Endometrial microvascular endothelial cells (primary cell): ENCODE data around the gene ENPP6. TPM values are rescaled to one million over a fixed set of nuclear protein-coding genes. Genes with fewer than 3 reads are reported as not detected.

Experiments
- in situ Hi-C: cut with HindIII; loops from 2 replicates; pipeline ENCODE4 v1.10.0; 2017; ENCODE audit warnings: low sequenced_read_pairs, low pct_unique_long_range_greater_than_20kb; ENCODE audit errors: inconsistent ontology term
- total RNA-seq: library from RNA; depleted of rRNA; stranded (reverse); fragments of >200 nt; gene quantifications from one replicate; pipeline ENCODE4 v1.2.3, GENCODE V29; 2015; ENCODE audit errors: inconsistent ontology term

The ENPP6 gene
- total RNA-seq, result not detected

GRCh38 chr4:184217634-184218033, at the start of gene ENPP6:
Gene ENPP6 (minus strand): TSS chr4:184217873. CDS start chr4:184217819, 54 bp downstream.
- in situ Hi-C loops, result no loop called here

- in situ Hi-C loops, result loop anchor here (25.0 kb wide), 1 partner anchor 370 kb away; the partner anchor contains the start of genes CASP3 and PRIMPOL
Measured at GRCh38 chr4:184267206-184267608, 49.5 kb upstream of the ENPP6 start.

GRCh38 chr4:184265546-184266351, 48.1 kb upstream of the ENPP6 start:
- in situ Hi-C loops, result loop anchor here (25.0 kb wide), 1 partner anchor 372 kb away; the partner anchor contains the start of genes CASP3 and PRIMPOL

GRCh38 chr4:184263910-184264732, 46.4 kb upstream of the ENPP6 start:
- in situ Hi-C loops, result loop anchor here (25.0 kb wide), 1 partner anchor 373 kb away; the partner anchor contains the start of genes CASP3 and PRIMPOL

GRCh38 chr4:184263461-184263860, 45.8 kb upstream of the ENPP6 start:
- in situ Hi-C loops, result loop anchor here (25.0 kb wide), 1 partner anchor 374 kb away; the partner anchor contains the start of genes CASP3 and PRIMPOL

- in situ Hi-C loops, result loop anchor here (25.0 kb wide), 1 partner anchor 374 kb away; the partner anchor contains the start of genes CASP3 and PRIMPOL
Measured at GRCh38 chr4:184262901-184263300, 45.2 kb upstream of the ENPP6 start.

- in situ Hi-C loops, result loop anchor here (25.0 kb wide), 1 partner anchor 376 kb away; the partner anchor contains the start of genes CASP3 and PRIMPOL
Measured at GRCh38 chr4:184261246-184261645, 43.6 kb upstream of the ENPP6 start.

- in situ Hi-C loops, result loop anchor here (25.0 kb wide), 1 partner anchor 377 kb away; the partner anchor contains the start of genes CASP3 and PRIMPOL
Measured at GRCh38 chr4:184259866-184260265, 42.2 kb upstream of the ENPP6 start.

GRCh38 chr4:184259081-184259480, 41.4 kb upstream of the ENPP6 start:
- in situ Hi-C loops, result loop anchor here (25.0 kb wide), 1 partner anchor 378 kb away; the partner anchor contains the start of genes CASP3 and PRIMPOL

- in situ Hi-C loops, result loop anchor here (25.0 kb wide), 1 partner anchor 381 kb away; the partner anchor contains the start of genes CASP3 and PRIMPOL
Measured at GRCh38 chr4:184255871-184256642, 38.4 kb upstream of the ENPP6 start.

- in situ Hi-C loops, result loop anchor here (25.0 kb wide), 1 partner anchor 382 kb away; the partner anchor contains the start of genes CASP3 and PRIMPOL
Measured at GRCh38 chr4:184255361-184255760, 37.7 kb upstream of the ENPP6 start.

- in situ Hi-C loops, result loop anchor here (25.0 kb wide), 1 partner anchor 384 kb away; the partner anchor contains the start of genes CASP3 and PRIMPOL
Measured at GRCh38 chr4:184253072-184253420, 35.4 kb upstream of the ENPP6 start.

- in situ Hi-C loops, result loop anchor here (25.0 kb wide), 1 partner anchor 385 kb away; the partner anchor contains the start of genes CASP3 and PRIMPOL
Measured at GRCh38 chr4:184252136-184253071, 34.7 kb upstream of the ENPP6 start.

GRCh38 chr4:184251670-184251980, 34.0 kb upstream of the ENPP6 start:
- in situ Hi-C loops, result loop anchor here (25.0 kb wide), 1 partner anchor 386 kb away; the partner anchor contains the start of genes CASP3 and PRIMPOL

- in situ Hi-C loops, result loop anchor here (25.0 kb wide), 1 partner anchor 386 kb away; the partner anchor contains the start of genes CASP3 and PRIMPOL
Measured at GRCh38 chr4:184250795-184251669, 33.4 kb upstream of the ENPP6 start.

GRCh38 chr4:184248216-184248615, 30.5 kb upstream of the ENPP6 start:
- in situ Hi-C loops, result no loop called here
